H1 (cell line): ENCODE data around the gene SCN8A. TPM values are rescaled to one million over a fixed set of nuclear protein-coding genes. Genes with fewer than 3 reads are reported as not detected.

Experiments
- CTCF ChIA-PET: fragments of 300-600 bp; sonication (Branson Sonifier 250); formaldehyde crosslinking; loops from one replicate; lab custom pipeline; 2021; ENCODE audit not compliant: partially characterized antibody; lab: Charles Lee
- POLR2A ChIA-PET: fragments of 300-600 bp; sonication (Branson Sonifier 250); formaldehyde crosslinking; loops from one replicate; lab custom pipeline; 2021; ENCODE audit warnings: inconsistent platforms; ENCODE audit not compliant: partially characterized antibody; lab: Charles Lee
- DNase-seq, 2 experiments: peaks; one replicate each; pipeline versions ENCODE4 v3.0.0 to v3.0.0-alpha.2; 2010 to 2022; ENCODE audit warnings: low spot score in 2 of 2, low read depth in 1 of 2, mixed read lengths in 1 of 2
- FAIRE-seq: peaks from 2 replicates; lab custom pipeline; 2011; peaks lifted over from hg19 to GRCh38; lab: Jason Lieb, UNC
- H2AFZ ChIP-seq: 2 replicates; pipeline ENCODE4 v1.8.1; 2012; ENCODE audit warnings: low read length, inconsistent platforms
- H2AK5ac ChIP-seq: 2 replicates; pipeline ENCODE4 v1.6.1; 2013; ENCODE audit warnings: low read depth, low read length
- H2BK120ac ChIP-seq: replicated peaks from 2 replicates; pipeline ENCODE3; 2013; ENCODE audit warnings: low read depth, low read length, inconsistent platforms
- H2BK12ac ChIP-seq: 2 replicates; pipeline ENCODE4 v1.6.1; 2013; ENCODE audit warnings: low read depth, low read length
- H2BK15ac ChIP-seq: 2 replicates; pipeline ENCODE4 v1.6.1; 2013; ENCODE audit warnings: low read length
- H2BK20ac ChIP-seq: 2 replicates; pipeline ENCODE4 v1.6.1; 2013; ENCODE audit warnings: low read length
- H2BK5ac ChIP-seq: 2 replicates; pipeline ENCODE4 v1.6.1; 2013; ENCODE audit warnings: low read depth, low read length
- H3K14ac ChIP-seq: 2 replicates; pipeline ENCODE4 v1.6.1; 2013; ENCODE audit warnings: inconsistent platforms; ENCODE audit not compliant: insufficient read length
- H3K18ac ChIP-seq: 2 replicates; pipeline ENCODE4 v1.6.1; 2013; ENCODE audit warnings: low read length; ENCODE audit errors: extremely low read depth
- H3K23ac ChIP-seq: 2 replicates; pipeline ENCODE4 v1.6.1; 2013; ENCODE audit warnings: inconsistent platforms; ENCODE audit not compliant: insufficient read length
- H3K23me2 ChIP-seq: 2 replicates; pipeline ENCODE4 v1.6.1; 2013; ENCODE audit warnings: low read depth, low read length
- H3K27ac ChIP-seq: 2 replicates; pipeline ENCODE4 v1.6.1; 2011; ENCODE audit warnings: low read depth, low read length, inconsistent platforms
- H3K27me3 ChIP-seq, 4 experiments: replicated peaks in 1 of 4; 1 replicate in 1 of 4; 2 replicates in 3 of 4; pipeline versions ENCODE4 v1.6.1 to v1.8.1; 2011 to 2013; ENCODE audit warnings: low read length in 3 of 4, mild to moderate bottlenecking in 3 of 4, inconsistent platforms in 2 of 4, mixed read lengths in 2 of 4, moderate library complexity in 1 of 4; ENCODE audit not compliant: control insufficient read depth in 3 of 4, insufficient read depth in 3 of 4; ENCODE audit errors: extremely low read depth in 1 of 4
- H3K36me3 ChIP-seq, 4 experiments: 2 replicates each; pipeline versions ENCODE4 v1.6.1 to v1.8.1; 2011 to 2013; ENCODE audit warnings: mild to moderate bottlenecking in 4 of 4, low read length in 3 of 4, moderate library complexity in 2 of 4, control low read depth in 1 of 4, inconsistent platforms in 1 of 4; ENCODE audit not compliant: insufficient read depth in 4 of 4, control insufficient read depth in 2 of 4
- H3K4ac ChIP-seq: replicated peaks from 2 replicates; pipeline ENCODE3; 2013; ENCODE audit warnings: low read length, low read depth, mixed read lengths, inconsistent platforms; ENCODE audit not compliant: insufficient read length
- H3K4me1 ChIP-seq, 4 experiments: replicated peaks in 1 of 4; 1 replicate in 1 of 4; 2 replicates in 3 of 4; pipeline versions ENCODE4 v1.6.1 to v1.8.1; 2011 to 2013; ENCODE audit warnings: low read length in 3 of 4, inconsistent platforms in 2 of 4, mixed read lengths in 1 of 4; ENCODE audit not compliant: insufficient read depth in 4 of 4, control insufficient read depth in 3 of 4
- H3K4me2 ChIP-seq, 2 experiments: 2 replicates each; pipeline versions ENCODE4 v1.6.1 to v1.8.1; 2011 to 2013; ENCODE audit warnings: low read depth in 2 of 2, low read length in 2 of 2, control low read depth in 1 of 2, inconsistent platforms in 1 of 2, mild to moderate bottlenecking in 1 of 2; ENCODE audit not compliant: insufficient read depth in 1 of 2
- H3K4me3 ChIP-seq, 4 experiments: fragments of 200-600, 300-600 bp in 1 of 4; sonication (generic), shearing (Covaris generic), sonication (Bioruptor Twin) in 1 of 4; 2 replicates each; pipeline versions ENCODE4 v1.5.1 to v1.8.1; 2011 to 2016; ENCODE audit warnings: low read length in 4 of 4, low read depth in 3 of 4, control low read depth in 2 of 4, inconsistent platforms in 2 of 4, mild to moderate bottlenecking in 2 of 4, mixed read lengths in 1 of 4, moderate library complexity in 1 of 4; ENCODE audit not compliant: insufficient read depth in 2 of 4; ENCODE audit errors: extremely low read depth in 1 of 4
- H3K56ac ChIP-seq: replicated peaks from 2 replicates; pipeline ENCODE3; 2013; ENCODE audit warnings: low read depth, mild to moderate bottlenecking, mixed read lengths, low read length, inconsistent platforms; ENCODE audit not compliant: insufficient read length
- H3K79me1 ChIP-seq: 2 replicates; pipeline ENCODE4 v1.6.1; 2013; ENCODE audit warnings: low read depth, low read length, control low read depth
- H3K79me2 ChIP-seq, 2 experiments: 2 replicates each; pipeline versions ENCODE4 v1.6.1 to v1.8.1; 2012 to 2013; ENCODE audit warnings: low read length in 2 of 2, mild to moderate bottlenecking in 2 of 2, inconsistent platforms in 1 of 2; ENCODE audit not compliant: insufficient read depth in 2 of 2, control insufficient read depth in 1 of 2
- H3K9ac ChIP-seq, 4 experiments: replicated peaks in 1 of 4; 1 replicate in 1 of 4; 2 replicates in 3 of 4; pipeline versions ENCODE4 v1.6.1 to v1.8.1; 2011 to 2013; ENCODE audit warnings: low read depth in 3 of 4, low read length in 3 of 4, control low read depth in 2 of 4, mild to moderate bottlenecking in 2 of 4, moderate library complexity in 2 of 4, inconsistent platforms in 1 of 4; ENCODE audit errors: extremely low read depth in 1 of 4
- H3K9me3 ChIP-seq, 2 experiments: 2 replicates each; pipeline versions ENCODE4 v1.6.1 to v1.8.1; 2012 to 2013; ENCODE audit warnings: mild to moderate bottlenecking in 2 of 2, moderate library complexity in 2 of 2, control low read depth in 1 of 2, inconsistent platforms in 1 of 2, low read depth in 1 of 2, low read length in 1 of 2, mixed read lengths in 1 of 2; ENCODE audit not compliant: insufficient read depth in 2 of 2
- H4K20me1 ChIP-seq, 2 experiments: replicated peaks in 1 of 2; 2 replicates each; pipeline versions ENCODE3 to v1.8.1; 2011 to 2013; ENCODE audit warnings: inconsistent platforms in 2 of 2, low read length in 2 of 2, mild to moderate bottlenecking in 1 of 2; ENCODE audit not compliant: insufficient read depth in 2 of 2, control insufficient read depth in 1 of 2
- H4K5ac ChIP-seq: 2 replicates; pipeline ENCODE4 v1.6.1; 2013; ENCODE audit warnings: low read length, low read depth, mixed read lengths, inconsistent platforms; ENCODE audit not compliant: insufficient read length
- H4K8ac ChIP-seq: 2 replicates; pipeline ENCODE4 v1.8.0; 2013; ENCODE audit warnings: mild to moderate bottlenecking, moderate library complexity, low read length, inconsistent platforms; ENCODE audit not compliant: insufficient read depth; ENCODE audit errors: extremely low read depth
- H4K91ac ChIP-seq: replicated peaks from 2 replicates; pipeline ENCODE3; 2013; ENCODE audit warnings: low read length, mixed read lengths, inconsistent platforms; ENCODE audit not compliant: insufficient read length
- CHD1 ChIP-seq: IDR thresholded peaks from 2 replicates; pipeline ENCODE4 v1.6.1; 2012; ENCODE audit warnings: low read depth, low read length, improper control_type of control experiment
- JUN ChIP-seq: IDR thresholded peaks from 2 replicates; pipeline ENCODE4 v1.6.1; 2011; ENCODE audit warnings: low read depth, mild to moderate bottlenecking, improper control_type of control experiment, low read length
- RXRA ChIP-seq: IDR thresholded peaks from 2 replicates; pipeline ENCODE4 v1.6.1; 2011; ENCODE audit warnings: low read depth, mild to moderate bottlenecking, low read length, moderate library complexity; ENCODE audit not compliant: insufficient read depth
- YY1 ChIP-seq: IDR thresholded peaks from 2 replicates; pipeline ENCODE4 v1.6.1; 2011; ENCODE audit warnings: low read depth, mild to moderate bottlenecking, low read length
- WGBS, 2 experiments: shearing (Covaris generic) in 1 of 2; methylation state at CpG; one replicate each; pipeline versions ENCODE4 v1.1.6 to v1.1.7; 2013 to 2015; ENCODE audit warnings: low lambda C conversion rate in 2 of 2, mixed read lengths in 2 of 2, inconsistent platforms in 1 of 2, low coverage in 1 of 2, missing lambda C conversion rate in 1 of 2; ENCODE audit not compliant: insufficient replicate concordance in 2 of 2, insufficient coverage in 1 of 2, insufficient read length in 1 of 2; ENCODE audit errors: extremely low coverage in 1 of 2, missing lambda C conversion rate in 1 of 2; 5-methylcytosine and 5-hydroxymethylcytosine counted together
- polyA plus RNA-seq, 7 experiments: library from polyadenylated mRNA; depleted of rRNA in 3 of 7; stranded (reverse) in 5 of 7; unstranded in 2 of 7; fragments of >200 nt in 5 of 7; fragments of 200-250 nt in 2 of 7; gene quantifications; 1 replicate in 5 of 7; 2 replicates in 1 of 7; 4 replicates in 1 of 7; pipeline versions ENCODE4 v1.2.1 to v1.2.3, GENCODE V29; 2011 to 2013; ENCODE audit warnings: missing spikeins in 2 of 7, mixed read lengths in 2 of 7
- total RNA-seq: library from RNA; stranded (reverse); fragmentation: NEBNext Ultra II Directional; extraction: Animal tissue kit (Norgen Biotek cat#: 25700); gene quantifications from 2 replicates; pipeline ENCODE4 v1.2.1, GENCODE V29; 2021

The SCN8A gene
- total and polyA plus RNA-seq, 2 of the 8 experiments (the other 6 are each of a cell fraction or from before 2014, with no cell fraction given) = 6.3 to 10.7 TPM

DNA sequence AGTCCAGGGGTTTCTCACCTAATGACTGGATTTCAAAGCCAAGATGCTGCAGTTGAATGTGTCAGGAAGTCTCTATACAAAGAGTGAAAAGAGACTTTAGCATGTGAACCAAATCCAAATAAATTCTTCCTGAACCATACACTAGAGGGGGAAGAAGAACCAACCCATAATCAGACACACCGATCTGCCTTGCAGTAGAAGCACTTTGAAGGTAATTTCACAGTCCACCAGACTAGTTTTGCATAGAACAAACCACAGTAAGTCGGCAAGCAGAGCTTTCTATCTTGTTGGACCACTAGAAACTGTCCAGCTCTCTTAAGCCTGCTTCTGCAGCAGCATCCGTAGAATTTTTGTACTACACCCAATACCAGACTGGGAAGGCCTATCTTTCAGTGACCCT, 218.2 kb downstream of the SCN8A start:
- Histone ChIP-seq H3K4me3 (no peak overlapping the region), H2BK120ac (no peak overlapping the region), H3K79me2 (no peaks in the 10 kb centered on the region), H3K4me2 (no peak overlapping the region), H3K27ac (no peak overlapping the region), H4K20me1 (no peaks in the 10 kb centered on the region), H2AFZ (no peak overlapping the region), H3K9me3 (no peaks in the 10 kb centered on the region), H3K79me1 (no peaks in the 10 kb centered on the region), H2BK12ac (no peak overlapping the region), H3K4me1 (peaks cover 0 to 5% (median under 1%) of the 10 kb centered on the region in 4 experiments; a peak in 2 of 7 replicates), H4K91ac (no peak overlapping the region), H3K23ac (no peak overlapping the region), H4K8ac (no peak overlapping the region), H3K9ac (no peak overlapping the region), H3K14ac (no peak overlapping the region), H3K56ac (no peak overlapping the region), H3K18ac (no peak overlapping the region), H2AK5ac (no peak overlapping the region), H3K27me3 (peaks cover 0 to 13% (median 9%) of the 10 kb centered on the region in 4 experiments; a peak in 5 of 7 replicates), H3K36me3 (no peaks in the 10 kb centered on the region; a peak in 1 of 8 replicates), H4K5ac (no peak overlapping the region), H2BK5ac (no peak overlapping the region), H2BK20ac (no peak overlapping the region), H3K23me2 (no peaks in the 10 kb centered on the region; the same call in 1 of the 2 replicates), H3K4ac (no peak overlapping the region), H2BK15ac (no peak overlapping the region)
- ChIA-PET CTCF (interaction anchor here (0.7 to 1.8 kb wide), 4 partner anchors 11 to 277 kb away, joined by 3 to 4 read pairs (median 3); no protein-coding TSS in a partner anchor), POLR2A (interaction anchor here (1.1 kb wide), 1 partner anchor 31 kb away, joined by 3 read pairs; no protein-coding TSS in a partner anchor)
- WGBS, 2 experiments = 88% methylated on average over 3 of the region's 3 CpGs; no CpG with 5 or more reads in 1 of the 2 experiments
- FAIRE-seq (no peak), DNase-seq (no peak)
- TF ChIP-seq YY1 (no peak), CHD1 (no peak), JUN (no peak), RXRA (no peak)
